Measurements from ENCODE around the gene GRPEL2. TPM values are rescaled to one million over a fixed set of nuclear protein-coding genes. Genes with fewer than 3 reads are reported as not detected.

GRPEL2 gene
- total RNA-seq, 2 donors from 2014 or later: 7.9 to 9.7 TPM

DNA sequence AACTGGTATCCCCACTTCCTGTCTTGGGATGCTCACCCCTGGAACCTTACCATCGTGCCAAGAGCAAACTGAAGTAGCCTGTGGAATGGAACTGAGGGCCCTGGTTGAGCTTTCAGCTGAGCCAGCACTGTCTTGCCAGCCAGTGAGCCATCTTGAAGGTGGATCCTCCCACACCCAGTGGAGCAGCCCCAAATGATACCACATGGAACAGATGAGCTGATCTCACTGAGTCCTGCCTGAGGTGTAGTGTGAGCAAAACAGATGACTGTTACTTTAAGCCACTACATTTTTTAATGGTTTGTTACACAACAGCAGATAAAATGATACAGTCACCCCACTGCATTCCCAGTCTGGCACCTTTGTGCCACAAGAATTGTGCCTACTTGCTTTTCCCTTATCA lies 10.4 kb downstream of the GRPEL2 start:
- TF ChIP-seq, protein P1, sequence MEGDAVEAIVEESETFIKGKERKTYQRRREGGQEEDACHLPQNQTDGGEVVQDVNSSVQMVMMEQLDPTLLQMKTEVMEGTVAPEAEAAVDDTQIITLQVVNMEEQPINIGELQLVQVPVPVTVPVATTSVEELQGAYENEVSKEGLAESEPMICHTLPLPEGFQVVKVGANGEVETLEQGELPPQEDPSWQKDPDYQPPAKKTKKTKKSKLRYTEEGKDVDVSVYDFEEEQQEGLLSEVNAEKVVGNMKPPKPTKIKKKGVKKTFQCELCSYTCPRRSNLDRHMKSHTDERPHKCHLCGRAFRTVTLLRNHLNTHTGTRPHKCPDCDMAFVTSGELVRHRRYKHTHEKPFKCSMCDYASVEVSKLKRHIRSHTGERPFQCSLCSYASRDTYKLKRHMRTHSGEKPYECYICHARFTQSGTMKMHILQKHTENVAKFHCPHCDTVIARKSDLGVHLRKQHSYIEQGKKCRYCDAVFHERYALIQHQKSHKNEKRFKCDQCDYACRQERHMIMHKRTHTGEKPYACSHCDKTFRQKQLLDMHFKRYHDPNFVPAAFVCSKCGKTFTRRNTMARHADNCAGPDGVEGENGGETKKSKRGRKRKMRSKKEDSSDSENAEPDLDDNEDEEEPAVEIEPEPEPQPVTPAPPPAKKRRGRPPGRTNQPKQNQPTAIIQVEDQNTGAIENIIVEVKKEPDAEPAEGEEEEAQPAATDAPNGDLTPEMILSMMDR (IDR thresholded peaks at IDR 0.05): no peak
- Histone ChIP-seq H3K27me3 (replicated peaks; ENCODE audit: insufficient read depth) (no peaks in the 10 kb centered on the region), H3K4me3 (no peak overlapping the region), H3K4me1 (ENCODE audit: control insufficient read depth in 1 of 2, low read depth in 2 of 2) (peaks cover 4 to 14% of the 10 kb centered on the region in 2 donors), H3K27ac (no peak overlapping the region), H3K9me3 (no peaks in the 10 kb centered on the region), H3K36me3 (peaks cover 5% of the 10 kb centered on the region)
- DNase-seq (ENCODE audit: low spot score) (no peak), ATAC-seq (ENCODE audit: insufficient number of reproducible peaks, low FRiP score, low read depth) (no peak)

DNA sequence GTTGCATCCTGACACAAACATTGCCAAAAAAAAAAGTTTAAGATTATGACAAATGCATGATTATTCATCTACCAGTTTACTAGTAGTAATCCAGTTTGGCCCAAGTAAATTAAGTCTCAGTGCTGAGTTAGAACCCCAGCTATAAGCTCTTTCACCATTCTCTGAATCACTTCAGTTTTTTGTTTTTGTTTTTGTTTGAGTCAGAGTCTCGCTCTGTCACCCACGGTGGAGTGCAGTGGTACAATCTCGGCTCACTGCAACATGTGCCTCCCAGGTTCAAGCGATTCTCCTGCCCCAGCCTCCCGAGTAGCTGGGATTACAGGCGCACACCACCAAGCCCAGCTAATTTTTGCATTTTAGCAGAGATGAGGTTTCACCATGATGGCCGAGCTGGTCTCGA lies 11.1 kb downstream of the GRPEL2 start:
- DNase-seq (ENCODE audit: low spot score) (no peak), ATAC-seq (ENCODE audit: insufficient number of reproducible peaks, low FRiP score, low read depth) (no peak)
- Histone ChIP-seq H3K9me3 (no peaks in the 10 kb centered on the region), H3K27me3 (replicated peaks; ENCODE audit: insufficient read depth) (no peaks in the 10 kb centered on the region), H3K4me1 (ENCODE audit: control insufficient read depth in 1 of 2, low read depth in 2 of 2) (peaks cover 4 to 14% of the 10 kb centered on the region in 2 donors), H3K4me3 (no peak overlapping the region), H3K27ac (no peak overlapping the region), H3K36me3 (no peaks in the 10 kb centered on the region)
- TF ChIP-seq, protein P1 (IDR thresholded peaks at IDR 0.05): no peak

DNA sequence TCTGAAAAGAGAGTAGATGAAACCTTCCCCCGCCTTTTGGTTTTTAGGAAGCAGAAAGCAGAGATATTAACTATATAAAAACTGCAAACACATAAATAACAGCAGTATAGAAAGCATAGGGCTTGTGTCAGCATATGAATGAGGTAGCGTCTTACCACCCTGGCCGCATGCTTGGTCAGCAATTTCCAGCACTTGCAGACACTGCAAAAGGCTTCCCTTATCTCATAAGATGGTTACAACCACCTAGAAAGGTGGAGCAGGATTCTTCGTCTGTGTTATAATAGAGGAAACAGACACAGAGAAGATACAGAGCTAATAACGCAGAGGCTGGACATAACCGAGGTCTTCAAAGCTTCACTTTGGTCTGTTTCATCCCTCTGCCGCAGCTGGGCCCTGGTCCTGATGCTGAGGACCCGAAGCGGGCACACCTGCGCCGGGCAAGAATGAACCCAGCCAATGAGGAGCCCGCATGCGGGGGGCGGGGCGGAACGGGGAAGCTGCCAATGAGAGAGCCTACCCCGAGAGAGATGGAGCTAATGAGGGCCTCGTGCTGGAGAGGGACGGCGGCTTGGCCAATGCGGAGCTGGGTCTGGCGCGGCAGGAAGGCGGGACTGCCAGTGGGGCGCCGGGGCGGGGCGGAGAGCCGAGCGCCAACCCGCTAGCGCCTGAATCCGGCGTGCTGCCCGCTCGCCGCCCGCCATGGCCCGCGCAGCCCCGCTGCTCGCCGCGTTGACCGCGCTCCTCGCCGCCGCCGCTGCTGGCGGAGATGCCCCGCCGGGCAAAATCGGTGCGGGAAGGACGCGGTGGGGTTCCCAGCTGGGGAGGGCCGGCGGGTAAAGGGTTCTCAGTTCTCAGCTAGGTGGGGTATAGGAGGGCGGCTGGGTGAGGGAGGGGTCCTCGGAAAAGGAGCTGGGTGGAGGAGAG lies 12.3 kb downstream of the GRPEL2 start, which contains the start of gene PCYOX1L:
PCYOX1L (plus strand) TSS at position 677 of the 924 bp plus-strand sequence; CDS start at position 700, 23 bp downstream.
- DNase-seq (ENCODE audit: low spot score) (peak; percentile 85), ATAC-seq (ENCODE audit: insufficient number of reproducible peaks, low FRiP score, low read depth) (peak; percentile 83)
- H3K9me3 ChIP-seq: no peaks in the 10 kb centered on the region
- H3K4me3 ChIP-seq: peak within 1 kb of the TSS; percentile 87
- peaks cover 4 to 14% of the 10 kb centered on the region in 2 donors for H3K4me1 ChIP-seq (ENCODE audit: control insufficient read depth in 1 of 2, low read depth in 2 of 2)
- H3K27me3 ChIP-seq (replicated peaks; ENCODE audit: insufficient read depth): no peaks in the 10 kb centered on the region
- H3K36me3 ChIP-seq: no peaks in the 10 kb centered on the region
- TF ChIP-seq, protein P1 (IDR thresholded peaks at IDR 0.05): no peak
- peak within 1 kb of the TSS; percentile 44 to 63 for H3K27ac ChIP-seq

DNA sequence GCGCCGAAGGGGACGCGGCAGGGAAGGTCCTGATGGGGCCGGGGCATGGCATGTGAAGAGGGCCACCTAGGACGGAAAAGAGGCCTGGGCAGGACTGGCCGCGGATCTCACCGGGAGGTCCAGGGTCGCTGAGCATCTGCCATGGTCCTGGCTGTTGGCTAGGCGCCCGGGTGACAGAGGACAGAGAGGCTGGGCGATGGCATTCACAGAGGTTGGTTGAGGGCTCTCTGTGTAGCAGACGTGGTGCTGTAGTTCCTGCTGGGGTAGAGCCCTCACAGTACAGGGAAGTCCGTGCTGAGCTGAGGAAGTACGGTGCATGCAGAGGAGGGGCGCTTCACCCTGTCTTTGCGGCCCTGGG lies 13.0 kb downstream of the GRPEL2 start:
- DNase-seq (ENCODE audit: low spot score) (no peak), ATAC-seq (ENCODE audit: insufficient number of reproducible peaks, low FRiP score, low read depth) (no peak)
- TF ChIP-seq, protein P1 (IDR thresholded peaks at IDR 0.05): no peak
- no peaks in the 10 kb centered on the region for H3K36me3 ChIP-seq
- peak overlapping the region; percentile 87 for H3K4me3 ChIP-seq
- peak overlapping the region; percentile 44 to 63 for H3K27ac ChIP-seq
- peaks cover 4 to 14% of the 10 kb centered on the region in 2 donors for H3K4me1 ChIP-seq (ENCODE audit: control insufficient read depth in 1 of 2, low read depth in 2 of 2)
- H3K27me3 ChIP-seq (replicated peaks; ENCODE audit: insufficient read depth): no peaks in the 10 kb centered on the region
- no peaks in the 10 kb centered on the region for H3K9me3 ChIP-seq

DNA sequence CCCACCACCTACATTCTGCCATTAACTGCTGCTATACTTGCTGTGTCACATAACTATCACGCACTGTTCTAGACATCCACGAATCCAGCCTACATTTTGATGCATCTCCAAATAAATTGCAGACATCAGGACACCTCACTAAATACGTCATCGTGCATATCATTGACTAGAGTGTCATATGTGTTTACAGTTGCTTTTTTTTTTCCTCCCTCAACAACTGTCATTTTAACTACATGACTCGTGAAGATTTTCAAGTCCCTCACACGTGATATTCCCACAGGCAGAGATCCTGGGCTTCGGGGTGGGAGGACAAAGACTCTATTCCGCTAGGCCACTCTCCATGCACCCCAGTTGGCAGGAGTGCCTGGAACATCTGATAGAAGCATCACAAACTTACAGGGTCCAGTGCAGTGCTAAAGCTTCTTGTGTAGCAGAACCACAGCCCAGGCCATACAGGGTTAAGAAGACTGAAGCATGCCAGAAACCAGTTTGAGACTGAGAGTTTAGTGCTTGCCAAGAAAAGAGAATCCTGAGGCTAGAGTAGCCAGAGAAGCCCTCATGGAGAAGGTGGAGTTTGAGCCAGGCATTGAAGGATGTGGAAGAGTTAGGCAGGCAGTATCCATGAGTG lies 13.7 kb downstream of the GRPEL2 start:
- Histone ChIP-seq H3K36me3 (no peaks in the 10 kb centered on the region), H3K27ac (no peak overlapping the region), H3K4me3 (no peak overlapping the region), H3K4me1 (ENCODE audit: control insufficient read depth in 1 of 2, low read depth in 2 of 2) (peaks cover 4 to 14% of the 10 kb centered on the region in 2 donors), H3K9me3 (no peaks in the 10 kb centered on the region), H3K27me3 (replicated peaks; ENCODE audit: insufficient read depth) (no peaks in the 10 kb centered on the region)
- no peak for DNase-seq (ENCODE audit: low spot score)
- no peak for ATAC-seq (ENCODE audit: insufficient number of reproducible peaks, low FRiP score, low read depth)
- TF ChIP-seq, protein P1 (IDR thresholded peaks at IDR 0.05): no peak

Measured in thoracic aorta (tissue), 2 donors.